ENCODE measurements around the gene COG1.

COG1 gene

DNA sequence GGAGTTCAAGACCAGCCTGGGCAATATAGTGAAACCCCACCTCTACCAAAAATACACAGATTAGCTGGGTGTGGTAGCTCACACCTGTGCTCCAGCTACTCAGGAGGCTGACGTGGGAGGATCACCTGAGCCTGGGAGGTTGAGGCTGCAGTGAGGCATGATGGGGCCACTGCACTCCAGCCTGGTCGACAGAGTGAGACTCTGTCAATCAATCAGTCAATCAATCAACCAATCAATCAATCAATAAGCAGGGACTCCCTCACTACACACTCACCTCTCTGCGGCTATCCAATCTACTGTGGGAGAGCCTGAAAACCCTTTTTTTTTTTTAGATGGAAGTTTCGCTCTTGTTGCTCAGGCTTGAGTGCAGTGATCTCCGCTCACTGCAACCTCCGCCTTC lies 37.2 kb downstream of the COG1 start:
- Histone ChIP-seq H4K8ac (ENCODE audit: low read depth, low read length) (no peak overlapping the region), H3K56ac (ENCODE audit: low read length) (no peak overlapping the region), H2BK15ac (replicated peaks; ENCODE audit: low read depth) (no peak overlapping the region), H2BK5ac (ENCODE audit: low read length) (no peak overlapping the region), H3K4me3 (ENCODE audit: low read length) (no peak overlapping the region), H3K36me3 (ENCODE audit: control insufficient read depth, insufficient read depth, low read length) (no peaks in the 10 kb centered on the region), H3K23ac (ENCODE audit: low read length) (no peak overlapping the region), H3K27ac (ENCODE audit: low read depth, low read length) (no peak overlapping the region), H3K4me2 (ENCODE audit: low read length) (no peak overlapping the region), H3K9ac (ENCODE audit: low read length) (no peak overlapping the region), H4K5ac (ENCODE audit: low read length) (no peak overlapping the region), H3K79me1 (ENCODE audit: low read length) (peaks cover 10% of the 10 kb centered on the region), H3K4ac (ENCODE audit: low read depth, low read length) (no peak overlapping the region), H3K4me1 (ENCODE audit: control insufficient read depth, low read depth, low read length) (peaks cover 6% of the 10 kb centered on the region), H3K18ac (ENCODE audit: low read length) (no peak overlapping the region), H3K79me2 (ENCODE audit: control insufficient read depth, insufficient read depth, low read length) (peaks cover 54% of the 10 kb centered on the region), H3K27me3 (ENCODE audit: insufficient read depth, low read length, poor library complexity) (no peaks in the 10 kb centered on the region), H2AK5ac (ENCODE audit: low read length) (no peak overlapping the region), H2BK120ac (ENCODE audit: low read depth, low read length) (no peak overlapping the region)
- DNase-seq = no peak
- WGBS (ENCODE audit: extremely low coverage, insufficient coverage, low lambda C conversion rate) = no CpG with 5 or more reads among the region's 6 CpGs

DNA sequence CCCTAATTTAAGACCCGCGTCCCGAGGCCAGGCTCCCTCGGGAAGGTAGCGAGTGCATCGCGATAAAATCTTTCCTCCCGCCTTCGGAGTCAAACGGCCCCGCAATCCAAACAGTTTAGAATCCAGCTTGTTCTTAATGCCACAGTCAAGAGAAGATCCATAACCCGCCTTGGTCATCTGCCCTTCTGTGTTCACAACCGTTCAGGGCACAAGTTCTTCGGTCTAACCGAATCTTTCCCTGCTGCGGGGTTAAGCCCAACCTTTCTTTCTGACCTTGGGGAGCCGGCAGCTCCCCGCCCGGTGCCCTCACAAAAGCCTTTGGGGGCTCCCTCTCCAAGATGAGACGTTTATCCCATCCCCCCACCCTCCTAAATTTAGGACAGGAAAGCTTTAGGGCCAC lies 38.5 kb downstream of the COG1 start:
- peaks cover 6% of the 10 kb centered on the region for H3K79me1 ChIP-seq (ENCODE audit: low read length)
- DNase-seq = peak; percentile 51
- H3K9ac ChIP-seq (ENCODE audit: low read length) = peak overlapping the region; percentile 91
- H3K4me2 ChIP-seq (ENCODE audit: low read length) = peak overlapping the region; percentile 66
- peak overlapping the region; percentile 65 for H2BK120ac ChIP-seq (ENCODE audit: low read depth, low read length)
- no peak overlapping the region for H4K5ac ChIP-seq (ENCODE audit: low read length)
- H3K4me3 ChIP-seq (ENCODE audit: low read length) = peak overlapping the region; percentile 96
- no peak overlapping the region for H2BK15ac ChIP-seq (replicated peaks; ENCODE audit: low read depth)
- peak overlapping the region; percentile 80 for H3K27ac ChIP-seq (ENCODE audit: low read depth, low read length)
- H3K4me1 ChIP-seq (ENCODE audit: control insufficient read depth, low read depth, low read length) = peaks cover 5% of the 10 kb centered on the region
- no peak overlapping the region for H2AK5ac ChIP-seq (ENCODE audit: low read length)
- no CpG with 5 or more reads among the region's 20 CpGs for WGBS (ENCODE audit: extremely low coverage, insufficient coverage, low lambda C conversion rate)
- peak overlapping the region; percentile 31 for H4K8ac ChIP-seq (ENCODE audit: low read depth, low read length)
- H3K23ac ChIP-seq (ENCODE audit: low read length) = no peak overlapping the region
- H3K79me2 ChIP-seq (ENCODE audit: control insufficient read depth, insufficient read depth, low read length) = peaks cover 51% of the 10 kb centered on the region
- peaks cover 4% of the 10 kb centered on the region for H3K36me3 ChIP-seq (ENCODE audit: control insufficient read depth, insufficient read depth, low read length)
- H3K18ac ChIP-seq (ENCODE audit: low read length) = peak overlapping the region; percentile 44
- peak overlapping the region; percentile 11 for H2BK5ac ChIP-seq (ENCODE audit: low read length)
- H3K27me3 ChIP-seq (ENCODE audit: insufficient read depth, low read length, poor library complexity) = no peaks in the 10 kb centered on the region
- H3K4ac ChIP-seq (ENCODE audit: low read depth, low read length) = peak overlapping the region; percentile 9
- peak overlapping the region; percentile 98 for H3K56ac ChIP-seq (ENCODE audit: low read length)

DNA sequence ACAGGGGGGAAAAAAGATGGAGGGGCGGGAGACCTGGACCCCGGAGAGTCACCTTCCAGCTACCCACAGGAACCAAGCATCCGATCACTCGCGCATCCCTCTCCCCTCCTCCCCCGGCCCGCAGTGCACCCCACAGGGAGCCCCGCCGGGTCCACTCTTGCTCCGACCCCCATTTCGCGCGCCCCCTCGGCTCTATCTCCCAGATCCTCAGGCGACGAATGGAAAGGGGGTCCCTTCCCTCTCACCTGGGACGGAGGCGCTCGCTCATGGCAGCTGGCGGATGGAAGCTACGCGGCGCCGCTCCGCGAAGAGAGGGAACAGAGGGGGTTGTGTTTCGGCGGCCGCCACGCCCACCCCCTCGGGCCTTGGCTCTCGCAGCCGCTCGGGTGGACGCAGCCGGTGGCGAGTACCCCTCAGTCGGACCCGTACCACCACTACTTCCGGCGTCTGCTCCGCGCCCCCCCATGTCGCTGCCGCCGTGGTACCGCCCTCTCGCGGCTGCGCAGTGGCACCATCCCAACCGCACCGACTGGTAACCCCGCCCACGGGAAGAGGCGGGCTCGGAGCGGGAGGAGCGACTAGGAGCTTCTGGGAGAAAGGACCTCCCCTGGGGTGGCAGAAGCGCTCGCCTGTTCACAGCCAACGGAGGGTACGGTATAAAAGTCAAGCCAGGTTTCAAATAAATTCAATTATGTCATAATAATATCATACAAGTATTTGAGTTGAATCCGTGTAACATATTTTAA lies 39.2 kb downstream of the COG1 start:
- H2BK5ac ChIP-seq (ENCODE audit: low read length) = peak overlapping the region; percentile 74
- peak overlapping the region; percentile 91 for H3K23ac ChIP-seq (ENCODE audit: low read length)
- no CpG with 5 or more reads among the region's 63 CpGs for WGBS (ENCODE audit: extremely low coverage, insufficient coverage, low lambda C conversion rate)
- peaks cover 4% of the 10 kb centered on the region for H3K4me1 ChIP-seq (ENCODE audit: control insufficient read depth, low read depth, low read length)
- no peak overlapping the region for H2BK15ac ChIP-seq (replicated peaks; ENCODE audit: low read depth)
- no peak overlapping the region for H4K5ac ChIP-seq (ENCODE audit: low read length)
- no peak overlapping the region for H2AK5ac ChIP-seq (ENCODE audit: low read length)
- peak overlapping the region; percentile 80 for H3K27ac ChIP-seq (ENCODE audit: low read depth, low read length)
- H3K9ac ChIP-seq (ENCODE audit: low read length) = peak overlapping the region; percentile 91
- H3K79me1 ChIP-seq (ENCODE audit: low read length) = peaks cover 10% of the 10 kb centered on the region
- H3K27me3 ChIP-seq (ENCODE audit: insufficient read depth, low read length, poor library complexity) = no peaks in the 10 kb centered on the region
- peak overlapping the region; percentile 57 for H3K4ac ChIP-seq (ENCODE audit: low read depth, low read length)
- peak overlapping the region; percentile 96 for H3K4me3 ChIP-seq (ENCODE audit: low read length)
- no peak overlapping the region for H2BK120ac ChIP-seq (ENCODE audit: low read depth, low read length)
- H4K8ac ChIP-seq (ENCODE audit: low read depth, low read length) = peak overlapping the region; percentile 31
- peaks cover 6% of the 10 kb centered on the region for H3K36me3 ChIP-seq (ENCODE audit: control insufficient read depth, insufficient read depth, low read length)
- peak overlapping the region; percentile 44 for H3K18ac ChIP-seq (ENCODE audit: low read length)
- peak overlapping the region; percentile 66 for H3K4me2 ChIP-seq (ENCODE audit: low read length)
- H3K56ac ChIP-seq (ENCODE audit: low read length) = peak overlapping the region; percentile 98
- H3K79me2 ChIP-seq (ENCODE audit: control insufficient read depth, insufficient read depth, low read length) = peaks cover 53% of the 10 kb centered on the region
- peak; percentile 98 for DNase-seq

DNA sequence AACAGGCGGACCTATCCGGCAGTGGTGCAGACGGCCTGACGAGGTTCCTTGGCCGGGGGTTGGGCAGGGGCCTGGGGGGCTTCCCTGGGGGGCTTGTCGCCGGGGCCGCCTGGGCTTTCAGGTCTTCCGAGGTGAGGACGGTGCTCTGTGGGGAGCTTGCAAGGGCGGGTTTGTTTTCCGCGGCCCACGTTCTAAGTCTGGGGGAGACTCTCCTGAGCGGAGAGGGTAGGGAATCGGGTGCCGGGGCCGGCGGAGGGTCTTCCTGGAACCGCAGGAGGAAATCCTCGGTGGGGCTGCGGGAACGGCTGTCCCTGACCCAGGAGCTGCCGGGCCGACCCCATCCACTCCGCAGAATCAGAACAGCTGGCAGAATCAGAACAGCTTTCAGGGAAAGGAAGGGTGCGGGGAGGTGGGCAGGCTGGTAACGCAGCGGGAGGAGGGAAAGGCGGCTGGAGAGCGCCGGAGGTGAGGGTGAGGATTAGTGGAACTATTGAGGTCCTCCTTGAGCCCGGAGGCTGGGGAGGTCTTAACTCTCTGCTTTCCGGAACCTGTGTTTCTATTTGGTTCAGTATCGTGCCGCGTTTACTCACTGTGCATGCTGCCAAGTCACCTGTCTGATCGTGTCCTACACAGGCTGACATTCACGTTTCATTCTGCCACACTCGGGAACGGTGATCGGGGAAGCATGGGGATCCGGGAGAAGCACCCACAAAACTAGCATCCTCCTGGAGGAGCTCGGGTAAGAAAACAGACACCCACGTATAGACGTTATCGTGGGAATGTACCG lies 39.9 kb downstream of the COG1 start:
- Histone ChIP-seq H3K4me3 (ENCODE audit: low read length) (peak overlapping the region; percentile 93), H3K4ac (ENCODE audit: low read depth, low read length) (peak overlapping the region; percentile 57), H3K4me2 (ENCODE audit: low read length) (peak overlapping the region; percentile 97), H3K27me3 (ENCODE audit: insufficient read depth, low read length, poor library complexity) (no peaks in the 10 kb centered on the region), H3K18ac (ENCODE audit: low read length) (peak overlapping the region; percentile 89), H3K79me2 (ENCODE audit: control insufficient read depth, insufficient read depth, low read length) (peaks cover 50% of the 10 kb centered on the region), H3K27ac (ENCODE audit: low read depth, low read length) (peak overlapping the region; percentile 47), H4K8ac (ENCODE audit: low read depth, low read length) (peak overlapping the region; percentile 97), H3K79me1 (ENCODE audit: low read length) (peaks cover 12% of the 10 kb centered on the region), H3K23ac (ENCODE audit: low read length) (no peak overlapping the region), H3K56ac (ENCODE audit: low read length) (peak overlapping the region; percentile 97), H2BK5ac (ENCODE audit: low read length) (peak overlapping the region; percentile 58), H2BK120ac (ENCODE audit: low read depth, low read length) (no peak overlapping the region), H4K5ac (ENCODE audit: low read length) (no peak overlapping the region), H3K4me1 (ENCODE audit: control insufficient read depth, low read depth, low read length) (peaks cover 4% of the 10 kb centered on the region), H2BK15ac (replicated peaks; ENCODE audit: low read depth) (no peak overlapping the region), H3K36me3 (ENCODE audit: control insufficient read depth, insufficient read depth, low read length) (peaks cover 6% of the 10 kb centered on the region), H2AK5ac (ENCODE audit: low read length) (peak overlapping the region; percentile 72), H3K9ac (ENCODE audit: low read length) (peak overlapping the region; percentile 91)
- no CpG with 5 or more reads among the region's 48 CpGs for WGBS (ENCODE audit: extremely low coverage, insufficient coverage, low lambda C conversion rate)
- DNase-seq = peak; percentile 60

DNA sequence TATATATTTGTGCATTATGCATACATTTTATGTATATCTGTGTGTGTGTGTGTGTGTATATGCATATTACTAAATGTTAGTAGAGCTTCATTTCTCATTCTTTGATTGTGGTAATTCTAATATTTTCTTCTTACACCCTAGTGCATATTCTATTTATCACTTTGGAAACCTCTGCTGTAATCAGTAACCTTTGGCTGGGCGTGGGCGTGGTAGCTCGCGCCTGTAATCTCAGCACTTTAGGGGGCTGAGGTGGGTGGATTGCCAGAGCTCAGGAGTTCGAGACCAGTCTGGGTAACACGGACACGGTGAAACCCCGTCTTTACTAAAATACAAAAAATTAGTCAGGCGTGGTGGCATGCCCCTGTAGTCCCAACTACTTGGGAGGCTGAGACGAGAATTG lies 41.9 kb downstream of the COG1 start:
- Histone ChIP-seq H3K79me2 (ENCODE audit: control insufficient read depth, insufficient read depth, low read length) (peaks cover 36% of the 10 kb centered on the region), H4K5ac (ENCODE audit: low read length) (no peak overlapping the region), H3K4me3 (ENCODE audit: low read length) (no peak overlapping the region), H3K9ac (ENCODE audit: low read length) (no peak overlapping the region), H3K79me1 (ENCODE audit: low read length) (peaks cover 11% of the 10 kb centered on the region), H3K27me3 (ENCODE audit: insufficient read depth, low read length, poor library complexity) (no peaks in the 10 kb centered on the region), H2BK120ac (ENCODE audit: low read depth, low read length) (no peak overlapping the region), H2AK5ac (ENCODE audit: low read length) (no peak overlapping the region), H3K4me2 (ENCODE audit: low read length) (no peak overlapping the region), H4K8ac (ENCODE audit: low read depth, low read length) (no peak overlapping the region), H3K36me3 (ENCODE audit: control insufficient read depth, insufficient read depth, low read length) (peaks cover 6% of the 10 kb centered on the region), H2BK15ac (replicated peaks; ENCODE audit: low read depth) (no peak overlapping the region), H3K27ac (ENCODE audit: low read depth, low read length) (no peak overlapping the region), H3K23ac (ENCODE audit: low read length) (no peak overlapping the region), H2BK5ac (ENCODE audit: low read length) (no peak overlapping the region), H3K4ac (ENCODE audit: low read depth, low read length) (no peak overlapping the region), H3K4me1 (ENCODE audit: control insufficient read depth, low read depth, low read length) (no peaks in the 10 kb centered on the region), H3K56ac (ENCODE audit: low read length) (no peak overlapping the region), H3K18ac (ENCODE audit: low read length) (no peak overlapping the region)
- no CpG with 5 or more reads among the region's 10 CpGs for WGBS (ENCODE audit: extremely low coverage, insufficient coverage, low lambda C conversion rate)
- DNase-seq = no peak
